Inflammatory macrophage treated with lipopolysaccharide for 1 hour (primary cell): ENCODE measurements around the gene LSAMP.
"Not testable (repeated sequence)": the region's sequence is repeated elsewhere in the genome, so short reads cannot be mapped to it uniquely, and the experiment has no call there.

ENCODE experiments used
- DNase-seq, 2 donors: peaks; one replicate each; pipeline ENCODE4 v3.0.0-alpha.2; 2020 to 2022

The LSAMP gene

DNA sequence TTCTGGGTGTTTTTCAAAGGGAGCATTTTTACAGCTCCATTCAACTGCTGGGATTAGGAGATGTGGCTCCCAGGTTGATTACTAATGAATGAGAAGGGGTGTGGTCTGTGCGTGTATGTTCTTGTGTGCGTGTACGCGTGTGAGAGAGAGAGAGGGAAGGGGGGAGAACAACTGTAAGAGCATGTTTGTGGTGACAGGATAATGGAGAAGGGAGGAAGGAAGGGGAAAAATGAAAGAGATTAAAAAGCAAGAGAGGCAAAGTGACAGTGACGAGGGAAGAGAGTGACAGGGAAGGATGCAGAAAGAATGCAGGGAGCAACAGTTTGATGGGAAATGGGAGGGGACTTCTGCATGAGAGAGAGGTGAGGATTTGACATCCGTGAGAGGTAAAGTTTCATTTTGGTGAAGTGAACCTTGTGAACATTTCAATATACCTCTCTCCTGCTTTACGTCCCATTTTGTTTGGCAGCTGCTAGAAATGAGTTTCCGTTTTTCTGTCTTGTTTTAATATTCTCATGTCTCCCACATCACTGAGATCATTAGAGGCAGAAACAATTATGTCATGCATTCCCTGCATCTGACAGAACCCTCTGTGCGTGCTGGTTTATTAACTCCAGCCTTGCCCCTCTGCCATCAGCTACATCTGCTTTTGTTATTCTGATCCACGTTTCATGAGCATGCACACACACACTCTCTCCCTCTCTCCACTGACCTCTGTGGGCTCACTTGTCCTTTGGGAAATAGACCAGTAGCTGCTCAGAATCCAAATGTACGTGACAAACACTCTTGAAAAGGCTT lies 660.3 kb downstream of the LSAMP start:
- DNase-seq = no peak

DNA sequence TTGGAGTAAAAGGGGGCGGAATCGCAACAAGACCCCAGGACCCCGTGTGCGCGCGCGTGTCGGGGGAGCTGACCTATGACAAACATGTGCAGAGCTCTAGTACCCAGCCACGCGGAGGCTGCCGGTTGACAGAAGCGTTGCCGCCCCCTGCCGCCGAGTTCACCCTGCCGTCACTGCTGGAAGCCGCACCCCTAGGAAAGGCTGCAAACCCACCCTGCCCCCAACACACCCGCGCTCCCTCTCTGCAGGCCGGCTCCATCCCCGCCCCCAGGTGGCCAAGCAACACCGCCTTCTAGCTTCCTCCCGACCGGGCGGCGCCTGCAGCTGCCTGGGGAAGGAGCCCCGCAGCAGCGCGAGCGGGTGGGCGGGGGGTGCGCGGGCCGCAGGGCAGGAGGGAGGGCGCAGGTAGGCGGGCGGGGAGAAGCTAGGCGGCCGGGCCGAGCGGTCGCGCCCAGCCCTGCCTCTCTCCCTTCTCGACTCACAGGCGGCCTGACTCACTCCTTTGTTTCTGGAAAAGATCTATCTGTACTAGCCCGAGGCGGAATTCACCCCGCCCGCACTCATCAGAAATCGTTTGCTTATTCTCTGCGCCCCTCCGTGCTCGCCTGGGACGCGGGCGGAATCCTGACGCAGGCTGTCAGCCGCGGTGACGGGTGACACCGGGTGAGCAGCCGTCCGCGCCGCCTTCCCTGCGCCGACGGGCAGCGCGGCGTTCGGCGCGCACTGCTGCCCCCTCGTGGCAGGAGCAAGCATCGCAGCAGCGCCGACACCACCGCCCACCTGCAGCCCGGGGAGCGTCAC lies 661.1 kb downstream of the LSAMP start:
- DNase-seq = peak; percentile 71 to 83

DNA sequence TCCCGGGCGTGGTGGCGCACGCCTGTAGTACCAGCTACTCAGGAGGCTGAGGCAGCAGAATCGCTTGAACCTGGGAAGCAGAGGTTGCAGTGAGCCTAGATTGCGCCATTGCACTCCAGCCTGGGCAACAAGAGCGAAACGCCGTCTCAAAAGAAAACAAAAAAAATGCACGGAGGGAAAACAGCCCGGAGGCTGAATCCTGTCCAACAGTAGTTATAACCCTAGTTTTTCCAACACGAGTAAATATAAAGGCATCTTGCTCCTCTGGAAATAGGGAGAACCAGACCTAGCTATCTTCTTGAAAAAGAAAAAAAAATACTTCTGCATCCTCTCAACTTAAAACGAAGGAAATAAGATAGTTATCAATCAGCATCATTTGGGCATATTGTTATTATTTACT lies 661.9 kb downstream of the LSAMP start:
- not testable (repeated sequence) for DNase-seq

DNA sequence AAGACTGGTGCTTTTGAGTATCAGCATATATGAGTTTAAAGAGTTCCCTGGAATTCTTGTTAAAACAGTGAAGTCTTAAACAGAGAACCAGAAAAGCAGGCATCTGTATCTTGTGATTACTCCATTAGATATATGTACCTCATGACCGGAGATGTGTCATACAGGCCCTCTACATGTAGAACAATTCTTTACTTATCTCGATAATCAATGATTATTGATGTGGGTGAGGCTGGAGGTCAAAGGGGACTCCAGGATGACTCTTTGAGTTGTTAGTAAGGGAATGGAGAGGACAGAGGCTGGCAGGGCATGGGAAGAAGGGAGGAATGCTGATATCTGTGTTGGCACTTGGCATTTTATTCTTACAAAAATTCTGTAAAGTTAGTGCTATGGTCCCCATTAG lies 666.3 kb downstream of the LSAMP start:
- no peak for DNase-seq

GRCh38 chr3:115772951-115773350 lies 672.3 kb downstream of the LSAMP start:
- DNase-seq = no peak

DNA sequence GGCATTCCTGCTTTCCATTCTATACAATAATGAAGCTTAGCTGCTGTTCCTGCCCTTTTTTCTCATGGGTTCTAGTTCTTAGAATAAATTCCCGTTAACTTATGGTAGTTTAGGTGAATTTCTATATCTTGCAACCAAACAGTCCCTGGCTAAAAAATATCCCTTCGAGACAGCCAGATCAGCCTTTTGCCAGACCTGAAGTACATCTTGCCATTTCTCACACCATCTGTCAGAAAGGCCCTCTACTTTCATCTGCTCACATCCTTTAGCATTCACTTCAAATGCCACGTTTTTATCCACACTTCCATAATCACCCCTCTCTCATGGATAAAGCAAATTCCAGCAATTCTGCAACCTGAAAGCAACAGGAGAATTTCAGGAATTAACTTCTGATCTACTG lies 676.6 kb downstream of the LSAMP start:
- no peak for DNase-seq

DNA sequence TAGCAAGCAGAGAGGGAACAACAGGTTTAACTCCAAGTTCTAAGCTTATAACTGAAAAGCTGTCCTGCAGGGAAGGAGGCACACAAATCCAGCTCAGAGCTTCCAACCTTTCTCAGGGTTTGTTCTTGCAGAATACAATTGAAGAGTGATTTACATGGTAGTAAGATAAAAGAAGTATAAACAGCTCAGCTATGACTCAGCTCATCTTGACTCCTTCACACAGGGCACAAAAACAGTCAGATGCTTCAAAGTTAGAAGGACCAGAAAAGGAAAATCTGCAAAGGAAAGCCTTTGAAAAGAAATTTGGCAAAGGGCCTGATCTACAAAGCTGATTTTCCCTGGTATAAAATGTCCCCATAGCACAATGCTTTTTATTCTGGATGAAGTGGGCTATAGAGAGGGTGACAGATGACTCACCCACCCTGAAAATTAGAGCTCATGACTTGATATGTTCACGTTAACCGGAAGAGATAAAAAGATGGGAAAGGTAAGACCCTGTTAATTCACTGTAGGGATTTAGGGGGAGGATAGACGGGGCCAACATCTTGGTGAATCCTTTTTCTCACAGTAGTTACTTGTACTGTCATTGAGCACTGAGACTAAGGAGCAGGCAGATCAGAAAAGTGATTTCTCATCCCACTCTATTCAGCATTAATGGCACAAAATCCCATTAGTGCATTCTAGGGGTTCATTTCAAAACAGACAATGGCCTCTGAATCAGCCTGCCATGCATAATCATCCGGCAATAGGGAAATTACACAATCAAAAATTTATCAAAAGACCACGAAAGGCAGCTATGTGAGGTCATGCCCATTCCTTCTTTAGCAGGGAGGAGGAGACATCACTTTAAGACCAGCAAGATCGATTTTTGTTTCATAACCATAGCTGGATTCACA lies 678.5 kb downstream of the LSAMP start:
- no peak for DNase-seq

- no peak for DNase-seq
Measured at GRCh38 chr3:115761927-115762305, 683.4 kb downstream of the LSAMP start.

DNA sequence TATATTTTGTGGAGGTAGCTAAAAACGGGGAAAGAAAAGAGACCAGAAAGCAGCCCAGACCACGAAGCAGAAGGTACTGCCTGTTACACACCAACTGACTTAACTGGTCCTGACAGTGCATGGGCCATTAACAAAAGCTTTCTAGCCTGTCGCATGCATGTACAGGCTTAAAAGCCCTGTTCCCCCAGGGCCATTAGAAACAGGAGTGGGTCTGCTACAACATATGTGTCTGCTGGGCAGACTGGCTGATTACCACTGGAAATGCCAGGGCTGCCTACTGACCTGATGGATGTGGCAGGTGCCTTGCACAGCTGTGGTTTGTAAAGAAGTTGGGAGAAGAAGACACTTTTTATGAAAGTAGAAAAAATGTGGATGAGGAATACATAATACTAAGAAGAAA lies 684.6 kb downstream of the LSAMP start:
- no peak for DNase-seq

DNA sequence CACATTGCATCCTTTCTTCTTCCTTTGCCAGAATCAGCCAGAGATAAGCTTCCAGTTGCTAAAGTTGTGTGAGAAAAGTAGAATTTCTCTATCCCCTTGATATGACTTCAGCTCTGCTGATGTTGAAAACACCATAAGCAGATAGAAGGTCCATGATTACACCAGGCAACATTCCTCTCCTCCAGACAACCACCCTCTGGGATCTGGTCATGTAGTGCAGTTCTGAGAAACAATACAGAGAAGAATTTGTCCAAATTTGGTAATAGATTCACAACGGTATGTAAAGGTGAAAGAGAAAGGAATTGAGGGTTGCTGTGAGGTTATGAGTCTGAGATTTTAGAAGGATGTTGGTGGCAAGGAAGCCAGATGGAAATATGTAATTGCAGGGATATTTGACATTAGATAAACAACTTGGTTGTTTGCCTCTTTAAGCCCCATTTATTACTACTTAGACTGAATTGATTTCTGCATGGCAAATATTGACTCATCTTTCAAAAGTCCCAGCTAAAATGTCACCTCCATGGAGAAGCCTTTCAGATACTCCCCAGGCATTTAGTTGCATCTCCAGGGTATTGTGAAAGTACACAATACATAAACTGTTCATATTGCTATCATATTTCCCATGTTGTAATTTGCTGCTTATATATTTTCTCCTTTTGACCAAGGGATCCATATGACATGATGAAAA lies 687.1 kb downstream of the LSAMP start:
- no peak for DNase-seq

DNA sequence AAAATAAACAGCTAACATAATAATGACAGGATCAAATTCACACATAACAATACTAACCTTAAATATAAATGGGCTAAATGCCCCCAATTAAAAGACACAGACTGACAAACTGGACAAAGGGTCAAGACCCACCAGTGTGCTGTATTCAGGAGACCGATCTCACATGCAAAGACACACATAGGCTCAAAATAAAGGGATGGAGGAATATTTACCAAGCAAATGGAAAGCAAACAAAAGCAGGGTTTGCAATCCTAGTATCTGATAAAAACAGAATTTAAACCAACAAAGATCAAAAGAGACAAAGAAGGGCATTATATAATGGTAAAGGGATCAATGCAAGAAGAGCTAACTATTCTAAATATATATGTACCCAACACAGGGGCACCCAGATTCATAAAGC lies 692.3 kb downstream of the LSAMP start:
- DNase-seq = not testable (repeated sequence)
